ENCODE results near the gene ANKMY1. TPM values are rescaled to one million over a fixed set of nuclear protein-coding genes. Genes with fewer than 3 reads are reported as not detected.

Gene ANKMY1
- total RNA-seq, 1 donor from 2014 or later = 20.6 TPM

- Histone ChIP-seq H3K9me3 (no peaks in the 10 kb centered on the region), H3K36me3 (no peaks in the 10 kb centered on the region), H3K4me1 (peaks cover 84% of the 10 kb centered on the region), H3K27me3 (no peaks in the 10 kb centered on the region), H3K27ac (no peak overlapping the region), H3K4me3 (no peak overlapping the region)
- DNase-seq (ENCODE audit: extremely low spot score in 2 of 2) = no peak
- intact Hi-C loops (cut with DNase I) = no loop called here
- TF ChIP-seq POLR2AphosphoS5 (IDR thresholded peaks at IDR 0.05; ENCODE audit: insufficient read depth in 1 of 2, low read depth in 1 of 2) = no peak
- TF ChIP-seq POLR2A (IDR thresholded peaks at IDR 0.05) = no peak
- no peak for TF ChIP-seq CTCF (IDR thresholded peaks at IDR 0.05)
These were observed 111.7 kb downstream of the ANKMY1 start for GRCh38 chr2:240445961-240446663.

- H3K27ac ChIP-seq = no peak overlapping the region
- intact Hi-C loops (cut with DNase I) = no loop called here
- TF ChIP-seq CTCF (IDR thresholded peaks at IDR 0.05) = no peak
- TF ChIP-seq POLR2AphosphoS5 (IDR thresholded peaks at IDR 0.05; ENCODE audit: insufficient read depth in 1 of 2, low read depth in 1 of 2) = no peak
- no peak for TF ChIP-seq POLR2A (IDR thresholded peaks at IDR 0.05)
- H3K4me1 ChIP-seq = peaks cover 82% of the 10 kb centered on the region
- H3K4me3 ChIP-seq = no peak overlapping the region
- no peak for DNase-seq (ENCODE audit: extremely low spot score in 2 of 2)
- H3K27me3 ChIP-seq = no peaks in the 10 kb centered on the region
- no peaks in the 10 kb centered on the region for H3K9me3 ChIP-seq
- no peaks in the 10 kb centered on the region for H3K36me3 ChIP-seq
These were observed 113.3 kb downstream of the ANKMY1 start for GRCh38 chr2:240444464-240444863.

GRCh38 chr2:240443891-240444301, 113.9 kb downstream of the ANKMY1 start:
- intact Hi-C loops (cut with DNase I) = no loop called here
- TF ChIP-seq POLR2AphosphoS5 (IDR thresholded peaks at IDR 0.05; ENCODE audit: insufficient read depth in 1 of 2, low read depth in 1 of 2) (no peak), CTCF (IDR thresholded peaks at IDR 0.05) (no peak), POLR2A (IDR thresholded peaks at IDR 0.05) (no peak)
- no peak overlapping the region for H3K27ac ChIP-seq
- no peaks in the 10 kb centered on the region for H3K27me3 ChIP-seq
- no peaks in the 10 kb centered on the region for H3K36me3 ChIP-seq
- H3K9me3 ChIP-seq = no peaks in the 10 kb centered on the region
- H3K4me3 ChIP-seq = no peak overlapping the region
- DNase-seq (ENCODE audit: extremely low spot score in 2 of 2) = no peak
- H3K4me1 ChIP-seq = peaks cover 83% of the 10 kb centered on the region

GRCh38 chr2:240442891-240443715, 114.7 kb downstream of the ANKMY1 start:
- Histone ChIP-seq H3K27ac (peak overlapping the region; percentile 2), H3K9me3 (no peaks in the 10 kb centered on the region), H3K27me3 (no peaks in the 10 kb centered on the region), H3K36me3 (no peaks in the 10 kb centered on the region), H3K4me3 (no peak overlapping the region), H3K4me1 (peaks cover 84% of the 10 kb centered on the region)
- TF ChIP-seq POLR2A (IDR thresholded peaks at IDR 0.05) (no peak), POLR2AphosphoS5 (IDR thresholded peaks at IDR 0.05; ENCODE audit: insufficient read depth in 1 of 2, low read depth in 1 of 2) (no peak), CTCF (IDR thresholded peaks at IDR 0.05) (no peak)
- intact Hi-C loops (cut with DNase I) = no loop called here
- DNase-seq (ENCODE audit: extremely low spot score in 2 of 2) = no peak

- H3K4me1 ChIP-seq = peaks cover 84% of the 10 kb centered on the region
- intact Hi-C loops (cut with DNase I) = no loop called here
- DNase-seq (ENCODE audit: extremely low spot score in 2 of 2) = no peak
- H3K36me3 ChIP-seq = no peaks in the 10 kb centered on the region
- no peak for TF ChIP-seq CTCF (IDR thresholded peaks at IDR 0.05)
- no peak overlapping the region for H3K4me3 ChIP-seq
- H3K9me3 ChIP-seq = no peaks in the 10 kb centered on the region
- H3K27me3 ChIP-seq = no peaks in the 10 kb centered on the region
- H3K27ac ChIP-seq = peak overlapping the region; percentile 63
These were observed 115.8 kb downstream of the ANKMY1 start for GRCh38 chr2:240441993-240442411.

Measured in vagina (tissue), 2 donors.